HEK293 (cell line): ENCODE measurements around the gene CTIF.

ENCODE experiments used
- CTCF ChIA-PET: fragments of 350-600 bp; formaldehyde crosslinking; extraction: SDS; loops from one replicate; lab custom pipeline; 2021; ENCODE audit warnings: antibody characterized with exemption; lab: Yijun Ruan, JAX
- POLR2A ChIA-PET: fragments of 300-600 bp; formaldehyde crosslinking; extraction: SDS; loops from one replicate; lab custom pipeline; 2020; ENCODE audit warnings: antibody characterized with exemption, inconsistent platforms; lab: Yijun Ruan, JAX
- H3K27ac ChIP-seq: fragments of 200-500 bp; sonication (Bioruptor generic); 2 replicates; pipeline ENCODE4 v1.5.1; 2014; ENCODE audit warnings: low read depth, low read length, control low read depth, inconsistent platforms; ENCODE audit errors: extremely low read depth
- H3K36me3 ChIP-seq, 2 experiments: fragments of 200-500 bp in 1 of 2; sonication (Bioruptor generic) in 1 of 2; 1 replicate in 1 of 2; 2 replicates in 1 of 2; pipeline ENCODE4 v1.5.1; 2014 to 2017; ENCODE audit warnings: inconsistent platforms in 2 of 2, low read length in 2 of 2; ENCODE audit not compliant: control insufficient read depth in 2 of 2, insufficient read depth in 1 of 2
- H3K4me1 ChIP-seq: fragments of 200-500 bp; sonication (Bioruptor generic); 2 replicates; pipeline ENCODE4 v1.5.1; 2014; ENCODE audit warnings: mild to moderate bottlenecking, low read length, inconsistent platforms; ENCODE audit not compliant: control insufficient read depth, insufficient read depth
- H3K4me3 ChIP-seq: 2 replicates; pipeline ENCODE4 v1.5.1; 2011; ENCODE audit warnings: low read depth, mild to moderate bottlenecking, control low read depth, low read length, moderate library complexity
- H3K9me3 ChIP-seq: fragments of 200-500 bp; sonication (Bioruptor generic); 2 replicates; pipeline ENCODE4 v1.5.1; 2014; ENCODE audit warnings: low read depth, low read length, inconsistent platforms; ENCODE audit not compliant: control insufficient read depth, insufficient read depth
- EGR2 ChIP-seq: fragments of 450-650 bp; formaldehyde crosslinking; IDR thresholded peaks from 2 replicates; pipeline ENCODE4 v1.5.1; 2016; ENCODE audit warnings: low read depth, missing biosample characterization, missing genetic modification characterization
- GLI2 ChIP-seq: fragments of 450-650 bp; formaldehyde crosslinking; IDR thresholded peaks from 2 replicates; pipeline ENCODE4; 2017; ENCODE audit warnings: missing biosample characterization, missing genetic modification characterization, low read depth, borderline replicate concordance
- INSM2 ChIP-seq: fragments of 450-650 bp; formaldehyde crosslinking; IDR thresholded peaks from 2 replicates; pipeline ENCODE4 v1.5.1; 2016; ENCODE audit warnings: missing biosample characterization, missing genetic modification characterization
- SALL2 ChIP-seq: fragments of 450-650 bp; formaldehyde crosslinking; IDR thresholded peaks from 2 replicates; pipeline ENCODE4 v1.5.0; 2017; ENCODE audit warnings: missing biosample characterization, mild to moderate bottlenecking, missing genetic modification characterization, borderline replicate concordance
- TSHZ1 ChIP-seq: fragments of 450-650 bp; formaldehyde crosslinking; IDR thresholded peaks from 2 replicates; pipeline ENCODE4 v1.5.1; 2016; ENCODE audit warnings: missing biosample characterization, missing genetic modification characterization, borderline replicate concordance
- YY1 ChIP-seq: fragments of 450-650 bp; formaldehyde crosslinking; IDR thresholded peaks from 2 replicates; pipeline ENCODE4 v1.5.1; 2018; ENCODE audit warnings: missing biosample characterization, missing genetic modification characterization
- YY2 ChIP-seq: fragments of 450-650 bp; formaldehyde crosslinking; IDR thresholded peaks from 2 replicates; pipeline ENCODE4 v1.5.1; 2016; ENCODE audit warnings: missing biosample characterization, missing genetic modification characterization
- ZBTB44 ChIP-seq: fragments of 450-650 bp; IDR thresholded peaks from 2 replicates; pipeline ENCODE4 v1.5.1; 2018; ENCODE audit warnings: missing biosample characterization, mild to moderate bottlenecking, missing genetic modification characterization
- ZBTB49 ChIP-seq: fragments of 450-650 bp; formaldehyde crosslinking; IDR thresholded peaks from 2 replicates; pipeline ENCODE4 v1.5.1; 2016; ENCODE audit warnings: missing biosample characterization, missing genetic modification characterization, low read depth
- ZFP41 ChIP-seq: fragments of 450-650 bp; formaldehyde crosslinking; IDR thresholded peaks from 2 replicates; pipeline ENCODE4 v1.5.1; 2016; ENCODE audit warnings: missing biosample characterization, missing genetic modification characterization, borderline replicate concordance
- ZNF132 ChIP-seq: fragments of 450-650 bp; formaldehyde crosslinking; IDR thresholded peaks from 2 replicates; pipeline ENCODE4 v1.5.1; 2017; ENCODE audit warnings: missing biosample characterization, missing genetic modification characterization, borderline replicate concordance
- ZNF140 ChIP-seq: fragments of 450-650 bp; formaldehyde crosslinking; IDR thresholded peaks from 2 replicates; pipeline ENCODE4 v1.5.1; 2016; ENCODE audit warnings: missing biosample characterization, missing genetic modification characterization
- ZNF223 ChIP-seq: fragments of 450-650 bp; formaldehyde crosslinking; IDR thresholded peaks from 2 replicates; pipeline ENCODE4 v1.5.1; 2016; ENCODE audit warnings: missing biosample characterization, missing genetic modification characterization
- ZNF341 ChIP-seq: fragments of 450-650 bp; formaldehyde crosslinking; IDR thresholded peaks from 2 replicates; pipeline ENCODE4; 2016; ENCODE audit warnings: low read depth, missing biosample characterization, missing genetic modification characterization
- ZNF366 ChIP-seq: fragments of 450-650 bp; formaldehyde crosslinking; conservative IDR thresholded peaks from 2 replicates; pipeline ENCODE4 v1.5.1; 2016; ENCODE audit warnings: missing biosample characterization, missing genetic modification characterization
- ZNF513 ChIP-seq: fragments of 450-650 bp; IDR thresholded peaks from 2 replicates; pipeline ENCODE4 v1.5.1; 2018; ENCODE audit warnings: missing biosample characterization, missing genetic modification characterization
- ZNF654 ChIP-seq: fragments of 450-650 bp; formaldehyde crosslinking; IDR thresholded peaks from 2 replicates; pipeline ENCODE4 v1.5.1; 2016; ENCODE audit warnings: low read depth, missing biosample characterization, missing genetic modification characterization
- ZNF837 ChIP-seq: fragments of 450-650 bp; formaldehyde crosslinking; IDR thresholded peaks from 2 replicates; pipeline ENCODE4 v1.5.1; 2016; ENCODE audit warnings: missing biosample characterization, missing genetic modification characterization
- TF ChIP-seq, protein P1 (sequence below): fragments of 450-650 bp; formaldehyde crosslinking; IDR thresholded peaks from 2 replicates; pipeline ENCODE4 v1.5.1; 2016; ENCODE audit warnings: missing biosample characterization, missing genetic modification characterization, borderline replicate concordance
- TF ChIP-seq, protein P2 (sequence below): fragments of 450-650 bp; formaldehyde crosslinking; IDR thresholded peaks from 2 replicates; pipeline ENCODE4 v1.5.1; 2016; ENCODE audit warnings: missing biosample characterization, missing genetic modification characterization

CTIF gene

GRCh38 chr18:48669180-48669675 is 130.4 kb downstream of the CTIF start (continued):
- TF ChIP-seq, protein P1, sequence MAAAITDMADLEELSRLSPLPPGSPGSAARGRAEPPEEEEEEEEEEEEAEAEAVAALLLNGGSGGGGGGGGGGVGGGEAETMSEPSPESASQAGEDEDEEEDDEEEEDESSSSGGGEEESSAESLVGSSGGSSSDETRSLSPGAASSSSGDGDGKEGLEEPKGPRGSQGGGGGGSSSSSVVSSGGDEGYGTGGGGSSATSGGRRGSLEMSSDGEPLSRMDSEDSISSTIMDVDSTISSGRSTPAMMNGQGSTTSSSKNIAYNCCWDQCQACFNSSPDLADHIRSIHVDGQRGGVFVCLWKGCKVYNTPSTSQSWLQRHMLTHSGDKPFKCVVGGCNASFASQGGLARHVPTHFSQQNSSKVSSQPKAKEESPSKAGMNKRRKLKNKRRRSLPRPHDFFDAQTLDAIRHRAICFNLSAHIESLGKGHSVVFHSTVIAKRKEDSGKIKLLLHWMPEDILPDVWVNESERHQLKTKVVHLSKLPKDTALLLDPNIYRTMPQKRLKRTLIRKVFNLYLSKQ: no peak
- TF ChIP-seq ZBTB44 (tag by site-specific recombination): no peak
- TF ChIP-seq TSHZ1 (tag by site-specific recombination): no peak
- TF ChIP-seq ZFP41: no peak

DNA sequence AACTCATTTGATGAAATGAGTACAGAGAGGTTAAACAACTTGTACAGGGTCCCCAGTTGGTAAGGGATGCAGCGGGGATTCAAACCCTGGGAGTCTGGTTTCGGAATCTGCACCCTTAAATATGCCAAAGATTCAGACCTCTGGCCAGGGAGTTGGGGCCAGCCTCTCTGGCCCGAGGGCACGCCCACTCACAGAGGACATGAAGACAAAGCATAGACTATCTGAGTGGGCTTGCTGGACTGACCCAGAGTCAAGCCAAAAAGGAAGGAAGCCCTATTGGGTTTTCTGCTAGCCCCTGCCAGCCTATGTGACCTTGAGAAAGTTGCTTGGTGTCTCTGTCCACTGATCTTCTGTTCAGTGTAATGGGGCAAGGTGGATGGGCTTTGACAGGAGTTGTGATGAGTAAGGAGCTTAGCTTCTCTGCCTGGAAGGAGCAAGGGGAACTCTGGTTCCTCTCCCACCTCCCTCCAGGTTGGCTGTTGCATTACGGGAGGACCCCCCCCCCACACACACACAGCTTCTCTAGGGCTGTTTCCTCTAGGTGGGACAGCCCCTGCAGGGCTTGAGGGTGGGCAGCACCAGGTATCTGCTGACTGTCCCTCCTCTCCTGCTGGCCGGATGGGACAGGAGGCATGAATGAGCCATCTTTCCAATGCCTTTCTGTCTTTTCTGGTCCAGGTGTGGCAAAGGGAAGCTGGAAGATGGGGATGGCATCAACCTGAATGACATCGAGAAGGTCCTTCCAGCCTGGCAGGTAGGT is 131.3 kb downstream of the CTIF start:
- Histone ChIP-seq H3K4me3 (no peak overlapping the region), H3K36me3 (peaks cover 0 to 9% of the 10 kb centered on the region in 2 experiments; a peak in 2 of 3 replicates), H3K27ac (no peak overlapping the region), H3K4me1 (no peaks in the 10 kb centered on the region), H3K9me3 (no peaks in the 10 kb centered on the region)
- CTCF ChIA-PET: interaction anchor here (0.8 kb wide), 1 partner anchor 194 kb away, joined by 3 read pairs; no protein-coding TSS in a partner anchor
- TF ChIP-seq ZNF132 (tag by site-specific recombination) (no peak), ZNF140 (no peak), ZNF366 (tag by site-specific recombination) (no peak), SALL2 (no peak), ZNF341 (tag by site-specific recombination) (no peak), EGR2 (no peak), ZNF223 (tag by site-specific recombination) (no peak), INSM2 (tag by site-specific recombination) (no peak), GLI2 (tag by site-specific recombination) (no peak), YY1 (tag by site-specific recombination) (no peak), YY2 (tag by site-specific recombination) (no peak), ZNF837 (tag by site-specific recombination) (no peak), ZNF654 (tag by site-specific recombination) (no peak), ZNF513 (tag by site-specific recombination) (no peak), ZBTB49 (tag by site-specific recombination) (no peak)
- TF ChIP-seq, protein P2, sequence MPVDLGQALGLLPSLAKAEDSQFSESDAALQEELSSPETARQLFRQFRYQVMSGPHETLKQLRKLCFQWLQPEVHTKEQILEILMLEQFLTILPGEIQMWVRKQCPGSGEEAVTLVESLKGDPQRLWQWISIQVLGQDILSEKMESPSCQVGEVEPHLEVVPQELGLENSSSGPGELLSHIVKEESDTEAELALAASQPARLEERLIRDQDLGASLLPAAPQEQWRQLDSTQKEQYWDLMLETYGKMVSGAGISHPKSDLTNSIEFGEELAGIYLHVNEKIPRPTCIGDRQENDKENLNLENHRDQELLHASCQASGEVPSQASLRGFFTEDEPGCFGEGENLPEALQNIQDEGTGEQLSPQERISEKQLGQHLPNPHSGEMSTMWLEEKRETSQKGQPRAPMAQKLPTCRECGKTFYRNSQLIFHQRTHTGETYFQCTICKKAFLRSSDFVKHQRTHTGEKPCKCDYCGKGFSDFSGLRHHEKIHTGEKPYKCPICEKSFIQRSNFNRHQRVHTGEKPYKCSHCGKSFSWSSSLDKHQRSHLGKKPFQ (tag by site-specific recombination): no peak
- POLR2A ChIA-PET: no interaction called here
